GM18909 (cell line): ENCODE results near the gene ATRIP.
A peak's percentile ranks its signal among the peaks of the same experiment; 100 is the strongest.
"Not testable (repeated sequence)": the region's sequence is repeated elsewhere in the genome, so short reads cannot be mapped to it uniquely, and the experiment has no call there.

Experiments
- ATAC-seq: cut with Tn5 transposase; IDR thresholded peaks from one replicate; pipeline ENCODE4 v1.9.1; 2021; ENCODE audit warnings: mild to moderate bottlenecking; ENCODE audit not compliant: unreplicated experiment, poor library complexity

Gene ATRIP

GRCh38 chr3:48435223-48435595 lies 11.3 kb upstream of the ATRIP start:
- no peak for ATAC-seq

DNA sequence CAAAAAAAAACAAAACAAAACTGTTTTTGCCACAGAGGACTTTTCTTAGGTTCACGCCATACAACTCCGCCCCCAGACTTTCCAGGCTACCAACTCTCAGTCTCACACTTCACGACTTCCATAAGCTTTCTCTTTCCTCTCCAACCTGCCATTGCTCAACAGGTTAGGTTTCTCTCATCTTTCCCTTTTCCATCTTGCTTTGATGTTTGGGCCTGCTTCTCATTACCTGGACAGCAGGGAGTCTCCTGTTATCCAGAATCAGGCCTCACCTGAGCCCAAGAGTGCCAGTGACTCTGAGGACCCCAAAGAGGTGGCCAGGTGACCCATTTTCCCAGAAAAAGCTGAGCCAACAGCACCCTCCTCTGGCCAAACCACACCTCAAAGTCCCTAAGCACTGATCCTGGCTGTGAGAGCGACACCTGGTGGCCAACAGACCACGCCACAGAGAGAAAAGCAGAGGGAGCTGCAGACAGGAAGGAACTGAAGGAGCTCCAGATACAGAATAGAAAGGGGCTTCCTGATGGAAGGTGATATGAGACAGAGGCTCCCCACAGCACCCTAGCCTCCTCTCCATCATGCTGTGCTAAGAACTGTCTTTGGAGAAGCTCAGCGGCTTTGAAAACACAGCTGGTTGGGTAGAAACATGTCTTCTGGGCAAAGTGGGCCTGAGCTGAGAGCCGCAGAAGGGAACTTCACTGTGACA lies 10.6 kb upstream of the ATRIP start:
- no peak for ATAC-seq

DNA sequence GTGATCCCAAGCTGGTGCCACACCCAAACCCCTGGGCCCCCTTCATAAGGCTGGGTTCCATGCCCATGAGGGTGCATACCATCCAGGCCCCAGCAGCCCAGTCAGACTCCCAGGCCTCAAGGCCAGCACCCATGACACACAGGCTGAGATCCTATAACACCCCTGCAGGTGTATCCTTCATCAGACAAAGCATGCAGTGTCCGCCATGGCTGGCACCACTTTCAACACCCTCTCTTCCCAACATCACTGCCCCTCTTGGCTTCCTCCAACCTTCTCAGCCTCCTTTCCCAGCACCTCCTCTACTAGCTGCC lies 10.1 kb upstream of the ATRIP start:
- ATAC-seq: no peak

DNA sequence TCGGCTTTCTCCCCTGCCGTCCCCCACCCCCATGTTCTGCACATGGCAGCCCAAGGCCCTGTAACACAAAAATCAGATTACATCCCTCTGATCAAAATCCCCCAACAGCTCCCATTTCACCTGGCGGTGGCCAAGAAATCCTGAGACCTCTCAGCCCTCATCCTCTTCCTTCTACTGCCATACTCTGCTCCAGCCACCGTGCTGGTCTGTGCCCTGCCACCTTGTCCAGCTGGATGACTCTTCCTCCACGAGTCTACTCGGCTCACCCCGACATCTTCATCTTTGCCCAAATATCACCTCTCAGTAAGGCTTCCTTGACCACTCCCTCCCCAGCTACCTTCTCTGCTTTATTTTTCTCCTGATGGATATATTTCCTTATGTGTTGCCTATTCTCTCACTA lies 9.7 kb upstream of the ATRIP start:
- no peak for ATAC-seq

GRCh38 chr3:48437812-48438211 lies 8.7 kb upstream of the ATRIP start:
- ATAC-seq: no peak

- peak; percentile 95 for ATAC-seq
These were observed 6.5 kb upstream of the ATRIP start, which contains the start of the genes CCDC51 and TMA7 for GRCh38 chr3:48439820-48440589. Gene CCDC51 (minus strand): TSS chr3:48440119. CDS start chr3:48435128, 4,991 bp downstream. Gene TMA7 (plus strand): TSS chr3:48440257. CDS start chr3:48440297, 40 bp downstream.

- ATAC-seq: peak; percentile 3
These were observed 6.0 kb upstream of the ATRIP start for GRCh38 chr3:48440590-48440958.

- no peak for ATAC-seq
These were observed 4.6 kb upstream of the ATRIP start for GRCh38 chr3:48441940-48442339.

DNA sequence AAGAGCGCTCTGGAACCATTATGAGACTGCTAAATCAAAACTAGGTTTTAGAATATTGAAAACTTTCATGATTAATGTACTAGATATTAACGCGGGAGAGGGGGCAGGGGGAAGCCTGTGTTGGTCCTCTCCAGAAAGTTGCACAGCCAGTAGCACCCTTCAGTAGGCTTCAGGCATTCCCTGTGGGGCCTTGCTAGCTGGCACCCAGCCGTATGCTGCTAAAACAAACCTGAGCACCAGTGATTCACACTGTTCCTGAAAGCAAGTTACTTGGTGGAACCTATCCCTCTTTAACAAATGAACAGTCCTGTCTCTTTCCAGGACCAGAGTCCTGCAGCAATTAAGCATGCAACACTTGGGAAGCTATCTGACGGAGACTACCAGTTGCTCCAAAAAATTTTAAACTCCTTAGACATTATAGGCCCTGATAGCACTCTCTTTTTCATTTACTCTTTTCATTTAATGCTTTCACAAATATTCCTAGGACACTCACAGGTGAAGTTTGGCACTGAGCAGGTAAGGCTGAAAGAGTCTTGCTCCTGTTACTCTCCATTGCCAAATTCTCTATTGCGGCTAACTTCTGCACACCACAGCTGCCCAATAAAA lies 1.2 kb upstream of the ATRIP start:
- no peak for ATAC-seq

GRCh38 chr3:48446043-48446424 lies 503 bp upstream of the ATRIP start:
- no peak for ATAC-seq

GRCh38 chr3:48451270-48451669 lies 4.7 kb downstream of the ATRIP start:
- no peak for ATAC-seq

DNA sequence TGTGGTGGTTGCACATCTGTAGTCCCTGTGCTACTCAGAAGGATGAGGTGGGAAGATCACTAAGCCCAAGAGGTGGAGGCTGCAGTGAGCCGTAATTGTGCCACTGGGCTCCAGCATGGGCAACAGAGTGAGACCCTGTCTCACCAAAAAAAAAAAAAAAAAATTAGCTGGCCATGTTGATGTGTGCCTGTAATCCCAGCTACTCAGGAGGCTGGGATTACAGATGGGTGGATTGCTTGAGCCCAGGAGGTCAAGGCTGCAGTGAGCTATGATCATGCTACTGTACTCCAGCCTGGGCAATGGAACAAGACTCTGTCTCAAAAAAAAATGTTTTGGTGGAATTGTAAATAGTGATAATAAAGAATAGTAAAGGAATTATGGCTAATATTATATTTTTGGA lies 9.9 kb downstream of the ATRIP start:
- no peak for ATAC-seq

- ATAC-seq: no peak
These were observed 12.8 kb downstream of the ATRIP start for GRCh38 chr3:48459331-48459730.

- no peak for ATAC-seq
These were observed 13.4 kb downstream of the ATRIP start for GRCh38 chr3:48459773-48460516.

DNA sequence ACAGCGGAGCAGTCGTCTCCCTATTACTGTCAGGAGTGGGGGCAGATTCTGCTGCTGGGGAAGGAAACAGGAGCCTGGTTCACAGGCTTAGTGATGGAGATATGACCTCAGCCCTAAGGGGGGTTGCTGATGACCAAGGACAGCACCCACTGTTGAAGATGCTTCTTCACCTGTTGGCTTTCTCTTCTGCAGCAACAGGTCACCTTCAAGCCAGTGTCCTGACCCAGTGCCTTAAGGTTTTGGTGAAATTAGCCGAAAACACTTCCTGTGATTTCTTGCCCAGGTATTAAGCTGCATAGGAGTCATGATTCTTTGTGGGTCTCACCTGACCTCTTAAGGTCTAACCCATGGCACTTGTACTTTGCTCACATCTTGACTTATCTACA lies 14.0 kb downstream of the ATRIP start:
- ATAC-seq: no peak

- ATAC-seq: not testable (repeated sequence)
These were observed 15.2 kb downstream of the ATRIP start for GRCh38 chr3:48461767-48462166.

- ATAC-seq: no peak
These were observed 17.2 kb downstream of the ATRIP start for GRCh38 chr3:48463703-48464102.

DNA sequence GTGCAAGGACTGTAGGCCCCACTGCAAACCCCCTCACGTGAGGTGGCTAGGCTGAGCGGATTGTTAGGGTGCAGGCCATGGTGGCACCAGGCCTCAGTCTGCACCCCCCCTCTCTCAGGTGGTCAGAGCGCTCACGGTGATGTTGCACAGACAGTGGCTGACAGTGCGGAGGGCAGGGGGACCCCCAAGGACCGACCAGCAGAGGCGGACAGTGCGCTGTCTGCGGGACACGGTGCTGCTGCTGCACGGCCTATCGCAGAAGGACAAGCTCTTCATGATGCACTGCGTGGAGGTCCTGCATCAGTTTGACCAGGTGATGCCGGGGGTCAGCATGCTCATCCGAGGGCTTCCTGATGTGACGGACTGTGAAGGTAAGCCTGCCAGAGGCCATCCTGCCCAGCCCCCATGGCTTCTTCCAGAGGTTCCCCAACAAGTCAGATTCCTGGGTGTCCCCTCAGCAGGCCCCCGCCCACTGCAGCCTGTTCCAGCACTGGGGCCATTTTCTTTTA lies 18.2 kb downstream of the ATRIP start:
- no peak for ATAC-seq

GRCh38 chr3:48465237-48465530 lies 18.6 kb downstream of the ATRIP start:
- ATAC-seq: no peak

- peak; percentile 79 for ATAC-seq
These were observed 19.2 kb downstream of the ATRIP start for GRCh38 chr3:48465531-48466378.
